Testis (tissue), 2 donors: Measurements from ENCODE around the gene ZKSCAN8.

Source experiments
- CTCF ChIP-seq, 3 experiments: fragments of 450-650 bp in 2 of 3; fragments of 200-600 bp in 1 of 3; sonication (generic) in 1 of 3; IDR thresholded peaks; one replicate each; pipeline ENCODE4 v1.5.1; 2016 to 2019; ENCODE audit warnings: antibody characterized with exemption in 3 of 3, mild to moderate bottlenecking in 2 of 3, moderate library complexity in 1 of 3
- POLR2A ChIP-seq: fragments of 450-650 bp; IDR thresholded peaks from one replicate; pipeline ENCODE4 v1.6.1; 2017; ENCODE audit warnings: antibody characterized with exemption, mild to moderate bottlenecking, moderate library complexity

DNA sequence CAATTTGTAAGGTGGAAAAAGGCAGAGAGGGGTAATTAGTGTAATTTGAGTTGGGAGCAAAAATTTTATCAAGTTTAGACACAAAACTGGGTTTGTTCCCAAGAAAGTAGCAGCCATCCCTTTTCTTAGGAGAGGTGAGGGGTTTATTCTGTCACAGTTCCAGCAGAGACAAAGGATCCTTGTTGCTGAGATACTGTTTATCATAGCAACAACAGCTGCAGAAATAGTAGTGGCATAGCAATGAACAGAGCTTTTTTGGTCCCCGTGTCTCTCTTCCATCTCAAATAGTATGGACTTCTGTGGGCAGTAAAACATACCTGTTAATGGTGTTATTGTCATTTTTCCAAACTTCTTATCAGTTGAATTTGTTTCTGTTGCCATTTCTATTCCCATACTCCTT lies 23.9 kb downstream of the ZKSCAN8 start:
- TF ChIP-seq POLR2A (no peak), CTCF (IDR thresholded peaks at IDR 0.05) (no peak)
